Measurements from ENCODE around the gene BCL3. TPM values are rescaled to one million over a fixed set of nuclear protein-coding genes. Genes with fewer than 3 reads are reported as not detected.

Gene BCL3
- total RNA-seq, 5 donors from 2014 or later (not counting 1 experiment from before 2014, with no cell fraction given): 18.7 to 103 (median 19.4) TPM

- Histone ChIP-seq H3K4me3 (ENCODE audit: control insufficient read depth in 1 of 2, extremely low read depth in 1 of 2, low read length in 1 of 2) (no peak overlapping the region), H3K27me3 (replicated peaks in 1 of 2; ENCODE audit: control insufficient read depth in 2 of 2, extremely low read depth in 1 of 2, insufficient read depth in 2 of 2, low read length in 1 of 2) (peaks cover 0 to 36% of the 10 kb centered on the region in 2 experiments), H3K36me3 (ENCODE audit: control insufficient read depth in 2 of 2, extremely low read depth in 1 of 2, insufficient read depth in 1 of 2, low read length in 1 of 2) (no peaks in the 10 kb centered on the region), H3K27ac (ENCODE audit: low read length) (no peak overlapping the region), H3K4me1 (ENCODE audit: control insufficient read depth in 1 of 2, extremely low read depth in 1 of 2, insufficient read depth in 2 of 2, low read length in 2 of 2) (peaks cover 2 to 45% of the 10 kb centered on the region in 2 experiments), H3K9me3 (no peaks in the 10 kb centered on the region)
- no peak overlapping the region for H3K27ac Mint-ChIP-seq
- CTCF ChIA-PET: interaction anchor here (1.1 to 6.3 kb wide), 3 partner anchors 12 to 47 kb away, joined by 6 to 199 read pairs (median 45); no protein-coding TSS in a partner anchor
- POLR2A ChIA-PET: interaction anchor here in 1 of 2 donors (0.6 kb wide), 1 partner anchor 235 kb away, joined by 9 read pairs; no protein-coding TSS in a partner anchor
- no peaks in the 10 kb centered on the region for H3K9me3 Mint-ChIP-seq
- H3K4me1 Mint-ChIP-seq: peaks cover 32 to 39% (median 38%) of the 10 kb centered on the region in 3 donors
- H3K27me3 Mint-ChIP-seq: no peaks in the 10 kb centered on the region
- no peak for ATAC-seq (replicated peaks in 1 of 4)
- no peak overlapping the region for H3K4me3 Mint-ChIP-seq
- H3K36me3 Mint-ChIP-seq: no peaks in the 10 kb centered on the region
- DNase-seq: no peak
- WGBS (ENCODE audit: insufficient coverage): no CpG with 5 or more reads among the region's 5 CpGs
These were observed 22.8 kb upstream of the BCL3 start for GRCh38 chr19:44725684-44726083.

- no peak overlapping the region for H3K4me3 ChIP-seq (ENCODE audit: control insufficient read depth in 1 of 2, extremely low read depth in 1 of 2, low read length in 1 of 2)
- H3K27me3 Mint-ChIP-seq: no peaks in the 10 kb centered on the region
- peaks cover 32 to 39% (median 38%) of the 10 kb centered on the region in 3 donors for H3K4me1 Mint-ChIP-seq
- H3K27ac Mint-ChIP-seq: no peak overlapping the region
- POLR2A ChIA-PET: interaction anchor here in 1 of 2 donors (0.6 kb wide), 1 partner anchor 234 kb away, joined by 9 read pairs; no protein-coding TSS in a partner anchor
- peaks cover 2 to 45% of the 10 kb centered on the region in 2 experiments for H3K4me1 ChIP-seq (ENCODE audit: control insufficient read depth in 1 of 2, extremely low read depth in 1 of 2, insufficient read depth in 2 of 2, low read length in 2 of 2)
- no peak for ATAC-seq (replicated peaks in 1 of 4)
- no peaks in the 10 kb centered on the region for H3K9me3 ChIP-seq
- H3K27ac ChIP-seq (ENCODE audit: low read length): no peak overlapping the region
- WGBS (ENCODE audit: insufficient coverage): 100% methylated on average over 4 of the region's 12 CpGs
- CTCF ChIA-PET: interaction anchor here in 1 of 2 donors (1.1 to 6.3 kb wide), 2 partner anchors 12 to 47 kb away, joined by 6 to 199 read pairs; no protein-coding TSS in a partner anchor
- H3K9me3 Mint-ChIP-seq: no peaks in the 10 kb centered on the region
- DNase-seq: no peak
- no peak overlapping the region for H3K4me3 Mint-ChIP-seq
- peaks cover 0 to 38% of the 10 kb centered on the region in 2 experiments for H3K27me3 ChIP-seq (replicated peaks in 1 of 2; ENCODE audit: control insufficient read depth in 2 of 2, extremely low read depth in 1 of 2, insufficient read depth in 2 of 2, low read length in 1 of 2)
- H3K36me3 ChIP-seq (ENCODE audit: control insufficient read depth in 2 of 2, extremely low read depth in 1 of 2, insufficient read depth in 1 of 2, low read length in 1 of 2): no peaks in the 10 kb centered on the region
- H3K36me3 Mint-ChIP-seq: no peaks in the 10 kb centered on the region
These were observed 22.0 kb upstream of the BCL3 start for GRCh38 chr19:44726465-44726864.

- Histone ChIP-seq H3K4me1 (ENCODE audit: control insufficient read depth in 1 of 2, extremely low read depth in 1 of 2, insufficient read depth in 2 of 2, low read length in 2 of 2) (peaks cover 2 to 33% of the 10 kb centered on the region in 2 experiments), H3K9me3 (no peaks in the 10 kb centered on the region), H3K27ac (ENCODE audit: low read length) (no peak overlapping the region), H3K27me3 (replicated peaks in 1 of 2; ENCODE audit: control insufficient read depth in 2 of 2, extremely low read depth in 1 of 2, insufficient read depth in 2 of 2, low read length in 1 of 2) (peaks cover 0 to 29% of the 10 kb centered on the region in 2 experiments), H3K4me3 (ENCODE audit: control insufficient read depth in 1 of 2, extremely low read depth in 1 of 2, low read length in 1 of 2) (no peak overlapping the region), H3K36me3 (ENCODE audit: control insufficient read depth in 2 of 2, extremely low read depth in 1 of 2, insufficient read depth in 1 of 2, low read length in 1 of 2) (no peaks in the 10 kb centered on the region)
- Mint-ChIP-seq H3K36me3 (no peaks in the 10 kb centered on the region), H3K4me1 (peaks cover 25 to 32% (median 31%) of the 10 kb centered on the region in 3 donors), H3K27ac (no peak overlapping the region), H3K9me3 (no peaks in the 10 kb centered on the region), H3K4me3 (no peak overlapping the region), H3K27me3 (no peaks in the 10 kb centered on the region)
- ChIA-PET CTCF (interaction anchor here (0.7 to 1.0 kb wide), 3 partner anchors 43 to 346 kb away, joined by 3 to 6 read pairs (median 4); no protein-coding TSS in a partner anchor), POLR2A (interaction anchor here in 1 of 2 donors (0.6 kb wide), 1 partner anchor 350 kb away, joined by 3 read pairs; no protein-coding TSS in a partner anchor)
- WGBS (ENCODE audit: insufficient coverage): 62% methylated on average over 3 of the region's 6 CpGs
- ATAC-seq (replicated peaks in 1 of 4) (no peak), DNase-seq (no peak)
These were observed 20.3 kb upstream of the BCL3 start for GRCh38 chr19:44728178-44728577.

GRCh38 chr19:44729516-44730033 is 18.9 kb upstream of the BCL3 start:
- ChIA-PET POLR2A (no interaction called here), CTCF (interaction anchor here (0.7 to 1.2 kb wide), 3 partner anchors 41 to 43 kb away, joined by 3 to 9 read pairs (median 4); no protein-coding TSS in a partner anchor)
- Histone ChIP-seq H3K9me3 (no peaks in the 10 kb centered on the region), H3K4me3 (ENCODE audit: control insufficient read depth in 1 of 2, extremely low read depth in 1 of 2, low read length in 1 of 2) (no peak overlapping the region), H3K27ac (ENCODE audit: low read length) (no peak overlapping the region), H3K36me3 (ENCODE audit: control insufficient read depth in 2 of 2, extremely low read depth in 1 of 2, insufficient read depth in 1 of 2, low read length in 1 of 2) (no peaks in the 10 kb centered on the region), H3K27me3 (replicated peaks in 1 of 2; ENCODE audit: control insufficient read depth in 2 of 2, extremely low read depth in 1 of 2, insufficient read depth in 2 of 2, low read length in 1 of 2) (peaks cover 0 to 15% of the 10 kb centered on the region in 2 experiments), H3K4me1 (ENCODE audit: control insufficient read depth in 1 of 2, extremely low read depth in 1 of 2, insufficient read depth in 2 of 2, low read length in 2 of 2) (peaks cover 2 to 21% of the 10 kb centered on the region in 2 experiments)
- WGBS (ENCODE audit: insufficient coverage): no CpG with 5 or more reads among the region's 8 CpGs
- no peaks in the 10 kb centered on the region for H3K36me3 Mint-ChIP-seq
- ATAC-seq (replicated peaks in 1 of 4) (no peak), DNase-seq (no peak)
- H3K9me3 Mint-ChIP-seq: no peaks in the 10 kb centered on the region
- no peak overlapping the region for H3K27ac Mint-ChIP-seq
- peaks cover 11 to 18% (median 18%) of the 10 kb centered on the region in 3 donors for H3K4me1 Mint-ChIP-seq
- no peak overlapping the region for H3K4me3 Mint-ChIP-seq
- H3K27me3 Mint-ChIP-seq: no peaks in the 10 kb centered on the region

- Histone ChIP-seq H3K4me1 (ENCODE audit: control insufficient read depth in 1 of 2, extremely low read depth in 1 of 2, insufficient read depth in 2 of 2, low read length in 2 of 2) (peaks cover 2 to 10% of the 10 kb centered on the region in 2 experiments), H3K4me3 (ENCODE audit: control insufficient read depth in 1 of 2, extremely low read depth in 1 of 2, low read length in 1 of 2) (no peak overlapping the region), H3K9me3 (no peaks in the 10 kb centered on the region), H3K27ac (ENCODE audit: low read length) (no peak overlapping the region), H3K27me3 (replicated peaks in 1 of 2; ENCODE audit: control insufficient read depth in 2 of 2, extremely low read depth in 1 of 2, insufficient read depth in 2 of 2, low read length in 1 of 2) (peaks cover 0 to 5% of the 10 kb centered on the region in 2 experiments), H3K36me3 (ENCODE audit: control insufficient read depth in 2 of 2, extremely low read depth in 1 of 2, insufficient read depth in 1 of 2, low read length in 1 of 2) (no peaks in the 10 kb centered on the region)
- no peaks in the 10 kb centered on the region for H3K27me3 Mint-ChIP-seq
- no peak overlapping the region for H3K4me3 Mint-ChIP-seq
- no peaks in the 10 kb centered on the region for H3K9me3 Mint-ChIP-seq
- DNase-seq: no peak
- no peak for ATAC-seq (replicated peaks in 1 of 4)
- H3K36me3 Mint-ChIP-seq: no peaks in the 10 kb centered on the region
- peaks cover 8 to 17% (median 12%) of the 10 kb centered on the region in 3 donors for H3K4me1 Mint-ChIP-seq
- WGBS (ENCODE audit: insufficient coverage): no CpG with 5 or more reads among the region's 5 CpGs
- ChIA-PET CTCF (no interaction called here), POLR2A (no interaction called here)
- H3K27ac Mint-ChIP-seq: no peak overlapping the region
These were observed 17.4 kb upstream of the BCL3 start for GRCh38 chr19:44731081-44731480.

GRCh38 chr19:44731622-44732021 is 16.9 kb upstream of the BCL3 start:
- no peak overlapping the region for H3K27ac Mint-ChIP-seq

More at GRCh38 chr19:44731622-44732021, 16.9 kb upstream of the BCL3 start:
- WGBS (ENCODE audit: insufficient coverage): 52% methylated on average over 2 of the region's 5 CpGs
- Histone ChIP-seq H3K27ac (ENCODE audit: low read length) (no peak overlapping the region), H3K4me3 (ENCODE audit: control insufficient read depth in 1 of 2, extremely low read depth in 1 of 2, low read length in 1 of 2) (no peak overlapping the region), H3K36me3 (ENCODE audit: control insufficient read depth in 2 of 2, extremely low read depth in 1 of 2, insufficient read depth in 1 of 2, low read length in 1 of 2) (no peaks in the 10 kb centered on the region), H3K27me3 (replicated peaks in 1 of 2; ENCODE audit: control insufficient read depth in 2 of 2, extremely low read depth in 1 of 2, insufficient read depth in 2 of 2, low read length in 1 of 2) (peaks cover 0 to 5% of the 10 kb centered on the region in 2 experiments), H3K9me3 (no peaks in the 10 kb centered on the region), H3K4me1 (ENCODE audit: control insufficient read depth in 1 of 2, extremely low read depth in 1 of 2, insufficient read depth in 2 of 2, low read length in 2 of 2) (peaks cover 2 to 10% of the 10 kb centered on the region in 2 experiments)
- Mint-ChIP-seq H3K36me3 (no peaks in the 10 kb centered on the region), H3K27me3 (no peaks in the 10 kb centered on the region), H3K4me3 (no peak overlapping the region), H3K9me3 (no peaks in the 10 kb centered on the region), H3K4me1 (peaks cover 8 to 17% (median 10%) of the 10 kb centered on the region in 3 donors)
- POLR2A ChIA-PET: interaction anchor here in 1 of 2 donors (0.6 kb wide), 1 partner anchor 452 kb away, joined by 8 read pairs; no protein-coding TSS in a partner anchor
- DNase-seq: no peak
- CTCF ChIA-PET: no interaction called here
- no peak for ATAC-seq (replicated peaks in 1 of 4)

Measured in T-cell (primary cell).